K562 (cell line): ENCODE data around the gene DOCK4. TPM values are rescaled to one million over a fixed set of nuclear protein-coding genes. Genes with fewer than 3 reads are reported as not detected.
A peak's percentile ranks its signal among the peaks of the same experiment; 100 is the strongest.

Source experiments
- ATAC-seq: fragments of 200-7000 bp; cut with Tn5 transposase; 3 replicates; pipeline ENCODE4 v1.9.1; 2020; ENCODE audit warnings: moderate library complexity
- BruUV-seq: library from RNA; stranded (reverse); fragments of 400-500 nt; replicated peaks from 2 replicates; lab custom pipeline; 2021; lab: Mats Ljungman, UMichigan
- CTCF ChIA-PET: fragments of 300-600 bp; formaldehyde crosslinking; extraction: SDS; loops from one replicate; lab custom pipeline; 2021; ENCODE audit warnings: low intra/inter-chr PET ratio; lab: Yijun Ruan, JAX
- POLR2A ChIA-PET: fragments of 300-600, 350-650 bp; sonication (Branson Sonifier 250); formaldehyde crosslinking; extraction: SDS; loops from one replicate; lab custom pipeline; 2021; ENCODE audit warnings: antibody characterized with exemption, inconsistent platforms; lab: Yijun Ruan, JAX
- DNase-seq, 4 experiments: peaks; one replicate each; pipeline versions ENCODE4 v3.0.0 to v3.0.0-alpha.2; 2011 to 2018; ENCODE audit warnings: low spot score in 3 of 4, mixed read lengths in 3 of 4; ENCODE audit errors: extremely low read depth in 1 of 4
- FAIRE-seq: peaks from 2 replicates; lab custom pipeline; 2011; peaks lifted over from hg19 to GRCh38; lab: Jason Lieb, UNC
- H2AFZ ChIP-seq: 2 replicates; pipeline ENCODE4 v1.6.0; 2011; ENCODE audit warnings: low read depth, low read length, control low read depth, inconsistent platforms
- H3K27ac ChIP-seq: fragments of 200-600 bp; 3 replicates; pipeline ENCODE4 v1.8.0; 2011; ENCODE audit warnings: low read depth, mild to moderate bottlenecking, control low read depth, inconsistent platforms, low read length, moderate library complexity, mixed read lengths; ENCODE audit errors: extremely low read depth
- H3K27me3 ChIP-seq, 2 experiments: fragments of 300-600 bp in 1 of 2; 2 replicates in 1 of 2; 3 replicates in 1 of 2; pipeline versions ENCODE4 v1.6.0 to v1.8.0; 2011; ENCODE audit warnings: inconsistent platforms in 2 of 2, low read length in 2 of 2, mild to moderate bottlenecking in 1 of 2, mixed read lengths in 1 of 2, moderate library complexity in 1 of 2; ENCODE audit not compliant: control insufficient read depth in 2 of 2, insufficient read depth in 2 of 2
- H3K36me3 ChIP-seq: fragments of 300-600 bp; 3 replicates; pipeline ENCODE4 v1.8.0; 2011; ENCODE audit warnings: mild to moderate bottlenecking, low read length, inconsistent platforms; ENCODE audit not compliant: control insufficient read depth, insufficient read depth
- H3K4me1 ChIP-seq, 2 experiments: fragments of 200-600 bp in 1 of 2; replicated peaks in 1 of 2; 2 replicates in 1 of 2; 3 replicates in 1 of 2; pipeline versions ENCODE4 v1.5.1 to v1.8.0; 2011; ENCODE audit warnings: inconsistent platforms in 2 of 2, low read length in 2 of 2, mild to moderate bottlenecking in 1 of 2, mixed read lengths in 1 of 2, moderate library complexity in 1 of 2; ENCODE audit not compliant: control insufficient read depth in 2 of 2, insufficient read depth in 2 of 2
- H3K4me2 ChIP-seq: 2 replicates; pipeline ENCODE4 v1.6.1; 2011; ENCODE audit warnings: low read length, control low read depth, inconsistent platforms, mixed read lengths; ENCODE audit not compliant: insufficient read depth
- H3K4me3 ChIP-seq: fragments of 200-600 bp; sonication (generic), shearing (Covaris generic); 2 replicates; pipeline ENCODE4 v1.5.1; 2016; ENCODE audit warnings: control low read depth, inconsistent platforms
- H3K79me2 ChIP-seq: fragments of 200-600 bp; 3 replicates; pipeline ENCODE4 v1.8.0; 2011; ENCODE audit warnings: low read length, inconsistent platforms; ENCODE audit not compliant: control insufficient read depth, insufficient read depth
- H3K9ac ChIP-seq, 2 experiments: 2 replicates each; pipeline versions ENCODE4 v1.6.0 to v1.6.1; 2011; ENCODE audit warnings: low read depth in 2 of 2, low read length in 2 of 2, control low read depth in 1 of 2, inconsistent platforms in 1 of 2, mild to moderate bottlenecking in 1 of 2, mixed read lengths in 1 of 2; ENCODE audit not compliant: insufficient read depth in 1 of 2
- H3K9me1 ChIP-seq: one replicate; pipeline ENCODE4 v1.6.0; 2011; ENCODE audit warnings: inconsistent platforms, mild to moderate bottlenecking, low read length, moderate library complexity; ENCODE audit not compliant: control insufficient read depth, insufficient read depth
- H3K9me3 ChIP-seq: replicated peaks from 2 replicates; pipeline ENCODE4 v1.5.1; 2011; ENCODE audit warnings: low read depth, low read length, inconsistent platforms; ENCODE audit not compliant: control insufficient read depth, insufficient read depth
- H4K20me1 ChIP-seq: replicated peaks from 2 replicates; pipeline ENCODE4 v1.6.1; 2011; ENCODE audit warnings: low read length, inconsistent platforms, mixed read lengths; ENCODE audit not compliant: control insufficient read depth, insufficient read depth
- ARID1B ChIP-seq: fragments of 450-650 bp; IDR thresholded peaks from 2 replicates; pipeline ENCODE4 v1.6.1; 2016; ENCODE audit warnings: antibody characterized with exemption, mild to moderate bottlenecking, inconsistent platforms
- CBFA2T2 ChIP-seq: fragments of 450-650 bp; conservative IDR thresholded peaks from 2 replicates; pipeline ENCODE4 v1.6.1; 2017; ENCODE audit warnings: mild to moderate bottlenecking
- ELK1 ChIP-seq: sonication (generic); formaldehyde crosslinking; IDR thresholded peaks from 2 replicates; pipeline ENCODE4 v1.8.1; 2022; ENCODE audit warnings: missing genetic modification reagents
- GATAD2A ChIP-seq: fragments of 450-650 bp; IDR thresholded peaks from 2 replicates; pipeline ENCODE4 v1.6.1; 2017
- KLF13 ChIP-seq: fragments of 450-650 bp; IDR thresholded peaks from 2 replicates; pipeline ENCODE4 v1.6.1; 2016; ENCODE audit warnings: missing genetic modification characterization, low read depth, mild to moderate bottlenecking, missing compliant biosample characterization, moderate library complexity, borderline replicate concordance
- NEUROD1 ChIP-seq: fragments of 150-350 bp; IDR thresholded peaks from 2 replicates; pipeline ENCODE4 v1.6.1; 2014; ENCODE audit warnings: borderline replicate concordance, low read length, low read depth; ENCODE audit not compliant: partially characterized antibody
- PHTF2 ChIP-seq: fragments of 250-450 bp; sonication (Bioruptor Pico); IDR thresholded peaks from 2 replicates; pipeline ENCODE4 v1.5.0; 2021; ENCODE audit warnings: mild to moderate bottlenecking
- RAD21 ChIP-seq, 2 experiments: fragments of 250-450 bp in 1 of 2; fragments of 450-650 bp in 1 of 2; sonication (Bioruptor Pico) in 1 of 2; formaldehyde crosslinking in 1 of 2; IDR thresholded peaks in 1 of 2; conservative IDR thresholded peaks in 1 of 2; 2 replicates each; pipeline versions ENCODE4 v1.4.0 to v1.8.0; 2020 to 2022; ENCODE audit warnings: mild to moderate bottlenecking in 2 of 2, moderate library complexity in 1 of 2
- RAD51 ChIP-seq: fragments of 450-650 bp; IDR thresholded peaks from 2 replicates; pipeline ENCODE4 v1.7.1; 2016; ENCODE audit warnings: low read depth, mild to moderate bottlenecking, borderline replicate concordance
- TOE1 ChIP-seq, 2 experiments: fragments of 450-650 bp in 1 of 2; sonication (generic) in 1 of 2; formaldehyde crosslinking in 1 of 2; IDR thresholded peaks; 2 replicates each; pipeline versions ENCODE4 v1.7.1 to v1.8.0; 2016 to 2022; ENCODE audit warnings: borderline replicate concordance in 2 of 2, mild to moderate bottlenecking in 2 of 2, antibody characterized with exemption in 1 of 2, inconsistent platforms in 1 of 2, low read depth in 1 of 2, missing genetic modification reagents in 1 of 2, moderate library complexity in 1 of 2
- TRIM28 ChIP-seq: fragments of 450-650 bp; IDR thresholded peaks from 2 replicates; pipeline ENCODE4 v1.6.1; 2017
- ZC3H8 ChIP-seq: fragments of 450-650 bp; IDR thresholded peaks from 2 replicates; pipeline ENCODE4 v1.6.1; 2017
- ZNF644 ChIP-seq: fragments of 200-800 bp; sonication (Bioruptor generic); IDR thresholded peaks from 2 replicates; pipeline ENCODE4 v1.6.1; 2016; ENCODE audit warnings: low read depth, missing genetic modification characterization, missing compliant biosample characterization
- ZNF766 ChIP-seq: fragments of 200-800 bp; sonication (Bioruptor generic); conservative IDR thresholded peaks from 2 replicates; pipeline ENCODE4 v1.6.1; 2016; ENCODE audit warnings: missing genetic modification characterization, missing compliant biosample characterization
- ZNF780A ChIP-seq: fragments of 250-450 bp; sonication (Bioruptor Pico); IDR thresholded peaks from 2 replicates; pipeline ENCODE4 v1.5.0; 2021; ENCODE audit warnings: mild to moderate bottlenecking
- WGBS: fragments of 100-300 bp; shearing (Covaris generic); methylation state at CpG from one replicate; pipeline ENCODE4 v1.1.6; 2016; ENCODE audit warnings: low coverage, mixed read lengths; ENCODE audit not compliant: insufficient coverage; ENCODE audit errors: missing lambda C conversion rate; 5-methylcytosine and 5-hydroxymethylcytosine counted together
- in situ Hi-C: fragments of 300-500 bp; cut with MboI; formaldehyde crosslinking; loops from 4 replicates; pipeline ENCODE4 v1.15.0; 2018; ENCODE audit warnings: inconsistent platforms, mixed read lengths
- intact Hi-C: fragments of 100-400 bp; cut with micrococcal nuclease; formaldehyde crosslinking; loops from 2 replicates; pipeline ENCODE4 v1.14.2; 2022
- polyA plus RNA-seq, 8 experiments: library from polyadenylated mRNA; depleted of rRNA in 4 of 8; stranded (reverse) in 5 of 8; unstranded in 3 of 8; fragments of >200 nt; fragmentation: Nextera tagmentation in 2 of 8; fragmentation: Illumina TruSeq in 1 of 8; extraction: Ambion mirVana in 2 of 8; extraction: Trizol in 1 of 8; gene quantifications; 2 replicates each; pipeline versions ENCODE4 v1.2.1 to v1.2.3, GENCODE V29; 2011 to 2014; ENCODE audit warnings: inconsistent platforms in 1 of 8, missing spikeins in 1 of 8
- total RNA-seq, 7 experiments: library from RNA; depleted of rRNA in 6 of 7; stranded (reverse); fragments of >200 nt in 6 of 7; fragmentation: Illumina TruSeq in 2 of 7; extraction: Trizol in 2 of 7; gene quantifications; 2 replicates each; pipeline versions ENCODE4 v1.2.1 to v1.2.3, GENCODE V29; 2011 to 2021; ENCODE audit warnings: low replicate concordance in 1 of 7
- TF ChIP-seq, protein P1 (sequence below): sonication (generic); formaldehyde crosslinking; IDR thresholded peaks from 2 replicates; pipeline ENCODE4 v1.8.0; 2023; ENCODE audit warnings: mild to moderate bottlenecking, missing genetic modification reagents
- TF ChIP-seq, protein P2 (sequence below): sonication (generic); formaldehyde crosslinking; IDR thresholded peaks from 2 replicates; pipeline ENCODE4 v1.8.0; 2022; ENCODE audit warnings: mild to moderate bottlenecking, missing genetic modification reagents

Gene DOCK4
- total and polyA plus RNA-seq, 9 of the 15 experiments (the other 6 are each of a cell fraction or from before 2014, with no cell fraction given): 0.42 to 5.7 (median 2.3) TPM

- 0% methylated on average over 4 of the region's 4 CpGs for WGBS
- DNase-seq (peak in 1 of 4 experiments; percentile 45), ATAC-seq (peak; percentile 86), FAIRE-seq (no peak)
- Histone ChIP-seq H3K9me3 (no peaks in the 10 kb centered on the region), H3K36me3 (no peaks in the 10 kb centered on the region), H4K20me1 (no peaks in the 10 kb centered on the region), H3K9me1 (no peaks in the 10 kb centered on the region), H3K4me3 (no peak overlapping the region), H3K27ac (no peak overlapping the region), H2AFZ (no peak overlapping the region), H3K27me3 (peaks cover 0 to 8% of the 10 kb centered on the region in 2 experiments; a peak in 1 of 5 replicates), H3K4me1 (no peaks in the 10 kb centered on the region), H3K9ac (no peak overlapping the region), H3K79me2 (no peaks in the 10 kb centered on the region), H3K4me2 (no peak overlapping the region)
- no TSS peak for BruUV-seq
- ChIA-PET POLR2A (no interaction called here), CTCF (no interaction called here)
- intact Hi-C loops (no loop called here), in situ Hi-C loops (no loop called here)
- TF ChIP-seq ZNF780A: no peak
- TF ChIP-seq RAD51: peak; percentile 84; the same call in 1 of the 2 replicates
- TF ChIP-seq ELK1: no peak
- TF ChIP-seq ARID1B: no peak
- no peak for TF ChIP-seq ZC3H8
- TF ChIP-seq ZNF644: no peak
- TF ChIP-seq TRIM28: no peak
- peak; percentile 34; the same call in 1 of the 2 replicates for TF ChIP-seq CBFA2T2
- no peak for TF ChIP-seq KLF13 (tag)
- TF ChIP-seq ZNF766: no peak
- TF ChIP-seq, protein P1, sequence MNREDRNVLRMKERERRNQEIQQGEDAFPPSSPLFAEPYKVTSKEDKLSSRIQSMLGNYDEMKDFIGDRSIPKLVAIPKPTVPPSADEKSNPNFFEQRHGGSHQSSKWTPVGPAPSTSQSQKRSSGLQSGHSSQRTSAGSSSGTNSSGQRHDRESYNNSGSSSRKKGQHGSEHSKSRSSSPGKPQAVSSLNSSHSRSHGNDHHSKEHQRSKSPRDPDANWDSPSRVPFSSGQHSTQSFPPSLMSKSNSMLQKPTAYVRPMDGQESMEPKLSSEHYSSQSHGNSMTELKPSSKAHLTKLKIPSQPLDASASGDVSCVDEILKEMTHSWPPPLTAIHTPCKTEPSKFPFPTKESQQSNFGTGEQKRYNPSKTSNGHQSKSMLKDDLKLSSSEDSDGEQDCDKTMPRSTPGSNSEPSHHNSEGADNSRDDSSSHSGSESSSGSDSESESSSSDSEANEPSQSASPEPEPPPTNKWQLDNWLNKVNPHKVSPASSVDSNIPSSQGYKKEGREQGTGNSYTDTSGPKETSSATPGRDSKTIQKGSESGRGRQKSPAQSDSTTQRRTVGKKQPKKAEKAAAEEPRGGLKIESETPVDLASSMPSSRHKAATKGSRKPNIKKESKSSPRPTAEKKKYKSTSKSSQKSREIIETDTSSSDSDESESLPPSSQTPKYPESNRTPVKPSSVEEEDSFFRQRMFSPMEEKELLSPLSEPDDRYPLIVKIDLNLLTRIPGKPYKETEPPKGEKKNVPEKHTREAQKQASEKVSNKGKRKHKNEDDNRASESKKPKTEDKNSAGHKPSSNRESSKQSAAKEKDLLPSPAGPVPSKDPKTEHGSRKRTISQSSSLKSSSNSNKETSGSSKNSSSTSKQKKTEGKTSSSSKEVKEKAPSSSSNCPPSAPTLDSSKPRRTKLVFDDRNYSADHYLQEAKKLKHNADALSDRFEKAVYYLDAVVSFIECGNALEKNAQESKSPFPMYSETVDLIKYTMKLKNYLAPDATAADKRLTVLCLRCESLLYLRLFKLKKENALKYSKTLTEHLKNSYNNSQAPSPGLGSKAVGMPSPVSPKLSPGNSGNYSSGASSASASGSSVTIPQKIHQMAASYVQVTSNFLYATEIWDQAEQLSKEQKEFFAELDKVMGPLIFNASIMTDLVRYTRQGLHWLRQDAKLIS (CRISPR knock-in tag): no peak
- TF ChIP-seq PHTF2 (CRISPR knock-in tag): no peak
- no peak for TF ChIP-seq NEUROD1
- TF ChIP-seq, protein P2, sequence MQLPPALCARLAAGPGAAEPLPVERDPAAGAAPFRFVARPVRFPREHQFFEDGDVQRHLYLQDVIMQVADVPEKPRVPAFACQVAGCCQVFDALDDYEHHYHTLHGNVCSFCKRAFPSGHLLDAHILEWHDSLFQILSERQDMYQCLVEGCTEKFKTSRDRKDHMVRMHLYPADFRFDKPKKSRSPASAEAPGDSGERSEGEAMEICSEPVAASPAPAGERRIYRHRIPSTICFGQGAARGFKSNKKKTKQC (CRISPR knock-in tag): no peak
- no peak for TF ChIP-seq RAD21 (CRISPR knock-in tag; conservative IDR thresholded peaks at IDR 0.05 in 1 of 2, IDR thresholded peaks at IDR 0.05 in 1 of 2)
- peak; percentile 59; the same call in 1 of the 2 replicates for TF ChIP-seq TOE1 (IDR thresholded peaks at IDR 0.05; ENCODE audit: borderline replicate concordance)
- TF ChIP-seq TOE1 (CRISPR knock-in tag; IDR thresholded peaks at IDR 0.05; ENCODE audit: borderline replicate concordance, low read depth): no peak
- no peak for TF ChIP-seq GATAD2A
These were observed 498.1 kb downstream of the DOCK4 start for GRCh38 chr7:111708072-111708471.
